ENCODE measurements around the gene INSL3.

DNA sequence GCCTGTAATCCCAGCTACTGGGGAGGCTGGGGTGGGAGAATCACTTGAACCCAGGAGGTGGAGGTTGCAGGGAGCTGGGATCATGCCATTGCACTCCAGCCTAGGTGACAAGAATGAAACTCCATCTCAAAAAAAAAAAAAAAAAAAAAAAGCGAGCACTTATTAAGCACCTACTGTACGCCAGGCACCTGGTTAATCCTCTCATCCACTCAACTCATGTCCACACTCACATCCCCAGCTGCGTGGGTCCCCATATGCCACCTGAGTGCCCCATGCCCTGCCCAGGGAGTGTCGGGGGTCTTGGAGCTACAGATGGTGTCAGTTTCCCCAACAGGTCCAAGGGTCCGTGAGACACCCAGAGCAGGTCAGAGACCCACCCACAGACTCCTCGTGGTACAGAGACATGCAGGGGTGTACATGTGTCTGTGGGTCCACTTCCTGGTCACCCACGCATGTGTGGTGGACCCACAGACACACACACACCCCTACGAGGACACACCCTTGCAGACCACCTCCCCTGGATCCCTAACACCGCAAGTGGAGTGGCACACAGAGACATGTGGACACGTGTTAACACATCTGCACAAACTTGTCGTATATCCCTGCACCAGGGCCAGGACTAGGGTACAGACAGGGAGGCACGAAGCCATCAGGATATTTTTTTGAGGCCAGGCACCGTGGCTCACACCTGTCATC, 3.5 kb downstream of the INSL3 start:
- no peak for TF ChIP-seq POLR2A (IDR thresholded peaks at IDR 0.05)
- TF ChIP-seq, protein P1, sequence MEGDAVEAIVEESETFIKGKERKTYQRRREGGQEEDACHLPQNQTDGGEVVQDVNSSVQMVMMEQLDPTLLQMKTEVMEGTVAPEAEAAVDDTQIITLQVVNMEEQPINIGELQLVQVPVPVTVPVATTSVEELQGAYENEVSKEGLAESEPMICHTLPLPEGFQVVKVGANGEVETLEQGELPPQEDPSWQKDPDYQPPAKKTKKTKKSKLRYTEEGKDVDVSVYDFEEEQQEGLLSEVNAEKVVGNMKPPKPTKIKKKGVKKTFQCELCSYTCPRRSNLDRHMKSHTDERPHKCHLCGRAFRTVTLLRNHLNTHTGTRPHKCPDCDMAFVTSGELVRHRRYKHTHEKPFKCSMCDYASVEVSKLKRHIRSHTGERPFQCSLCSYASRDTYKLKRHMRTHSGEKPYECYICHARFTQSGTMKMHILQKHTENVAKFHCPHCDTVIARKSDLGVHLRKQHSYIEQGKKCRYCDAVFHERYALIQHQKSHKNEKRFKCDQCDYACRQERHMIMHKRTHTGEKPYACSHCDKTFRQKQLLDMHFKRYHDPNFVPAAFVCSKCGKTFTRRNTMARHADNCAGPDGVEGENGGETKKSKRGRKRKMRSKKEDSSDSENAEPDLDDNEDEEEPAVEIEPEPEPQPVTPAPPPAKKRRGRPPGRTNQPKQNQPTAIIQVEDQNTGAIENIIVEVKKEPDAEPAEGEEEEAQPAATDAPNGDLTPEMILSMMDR (IDR thresholded peaks at IDR 0.05) = no peak
